ENCODE measurements around the gene CACNA1C.

The CACNA1C gene

DNA sequence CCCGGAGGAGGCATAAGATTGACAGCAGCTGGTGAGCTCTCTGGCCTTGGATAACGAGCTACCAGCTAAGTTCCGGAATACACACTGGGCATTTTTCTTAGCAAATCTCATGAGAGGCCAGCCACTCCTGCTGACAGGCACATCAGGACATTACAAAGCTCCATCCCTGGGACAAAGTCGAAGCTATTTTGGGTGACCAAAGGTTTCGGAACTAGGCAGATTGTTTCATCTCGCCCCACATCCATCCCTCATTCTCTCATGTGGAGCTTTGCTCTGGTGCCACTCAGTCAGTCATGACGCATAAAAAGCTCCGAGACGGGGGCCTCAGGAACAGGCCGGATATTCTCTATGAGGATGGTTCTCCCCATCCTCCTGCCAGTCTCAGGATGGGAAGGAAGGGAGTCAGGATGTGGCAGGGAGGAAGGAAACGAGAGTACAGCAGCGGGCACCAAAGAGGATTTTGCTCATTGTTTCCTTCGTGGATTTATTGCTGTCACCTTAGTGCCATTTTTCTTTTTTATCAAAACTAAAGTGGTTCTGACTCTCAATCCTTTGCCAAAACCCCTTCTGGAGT, 488.9 kb downstream of the CACNA1C start:
- no peak for TF ChIP-seq POLR2A (IDR thresholded peaks at IDR 0.05; ENCODE audit: extremely low read depth, insufficient read length)
- TF ChIP-seq, protein P1, sequence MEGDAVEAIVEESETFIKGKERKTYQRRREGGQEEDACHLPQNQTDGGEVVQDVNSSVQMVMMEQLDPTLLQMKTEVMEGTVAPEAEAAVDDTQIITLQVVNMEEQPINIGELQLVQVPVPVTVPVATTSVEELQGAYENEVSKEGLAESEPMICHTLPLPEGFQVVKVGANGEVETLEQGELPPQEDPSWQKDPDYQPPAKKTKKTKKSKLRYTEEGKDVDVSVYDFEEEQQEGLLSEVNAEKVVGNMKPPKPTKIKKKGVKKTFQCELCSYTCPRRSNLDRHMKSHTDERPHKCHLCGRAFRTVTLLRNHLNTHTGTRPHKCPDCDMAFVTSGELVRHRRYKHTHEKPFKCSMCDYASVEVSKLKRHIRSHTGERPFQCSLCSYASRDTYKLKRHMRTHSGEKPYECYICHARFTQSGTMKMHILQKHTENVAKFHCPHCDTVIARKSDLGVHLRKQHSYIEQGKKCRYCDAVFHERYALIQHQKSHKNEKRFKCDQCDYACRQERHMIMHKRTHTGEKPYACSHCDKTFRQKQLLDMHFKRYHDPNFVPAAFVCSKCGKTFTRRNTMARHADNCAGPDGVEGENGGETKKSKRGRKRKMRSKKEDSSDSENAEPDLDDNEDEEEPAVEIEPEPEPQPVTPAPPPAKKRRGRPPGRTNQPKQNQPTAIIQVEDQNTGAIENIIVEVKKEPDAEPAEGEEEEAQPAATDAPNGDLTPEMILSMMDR (IDR thresholded peaks at IDR 0.05; ENCODE audit: low read depth, low read length) = no peak
- TF ChIP-seq, protein P2, sequence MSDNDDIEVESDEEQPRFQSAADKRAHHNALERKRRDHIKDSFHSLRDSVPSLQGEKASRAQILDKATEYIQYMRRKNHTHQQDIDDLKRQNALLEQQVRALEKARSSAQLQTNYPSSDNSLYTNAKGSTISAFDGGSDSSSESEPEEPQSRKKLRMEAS (IDR thresholded peaks at IDR 0.05; ENCODE audit: low read depth, low read length) = no peak
- TF ChIP-seq MYC (IDR thresholded peaks at IDR 0.05; ENCODE audit: low read depth, low read length) = no peak
- no peak for DNase-seq (ENCODE audit: low read depth)
- H3K4me3 ChIP-seq (ENCODE audit: low read depth, low read length) = no peak overlapping the region

DNA sequence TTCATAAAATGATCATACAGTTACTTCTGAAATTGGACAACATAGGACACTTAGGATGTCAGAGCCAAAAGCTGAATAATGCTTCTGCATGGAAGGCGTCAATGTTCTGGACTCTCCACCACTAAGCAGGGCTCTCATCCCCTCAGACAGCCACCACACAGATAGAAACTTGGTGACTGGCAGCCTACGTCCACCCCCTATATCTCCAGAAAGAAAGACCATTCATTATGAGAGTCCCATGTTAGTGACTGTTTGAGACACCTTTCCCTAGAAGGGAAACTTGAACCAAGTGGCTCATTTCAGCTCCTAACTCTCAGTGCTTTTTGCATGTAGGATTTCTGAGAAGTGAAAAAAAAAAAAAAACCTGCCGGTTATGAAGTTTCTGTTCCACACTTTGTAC, 491.0 kb downstream of the CACNA1C start:
- DNase-seq (ENCODE audit: low read depth) = no peak
- TF ChIP-seq, protein P1 (IDR thresholded peaks at IDR 0.05; ENCODE audit: low read depth, low read length) = no peak
- TF ChIP-seq, protein P2 (IDR thresholded peaks at IDR 0.05; ENCODE audit: low read depth, low read length) = no peak
- no peak for TF ChIP-seq POLR2A (IDR thresholded peaks at IDR 0.05; ENCODE audit: extremely low read depth, insufficient read length)
- TF ChIP-seq MYC (IDR thresholded peaks at IDR 0.05; ENCODE audit: low read depth, low read length) = no peak
- no peak overlapping the region for H3K4me3 ChIP-seq (ENCODE audit: low read depth, low read length)

DNA sequence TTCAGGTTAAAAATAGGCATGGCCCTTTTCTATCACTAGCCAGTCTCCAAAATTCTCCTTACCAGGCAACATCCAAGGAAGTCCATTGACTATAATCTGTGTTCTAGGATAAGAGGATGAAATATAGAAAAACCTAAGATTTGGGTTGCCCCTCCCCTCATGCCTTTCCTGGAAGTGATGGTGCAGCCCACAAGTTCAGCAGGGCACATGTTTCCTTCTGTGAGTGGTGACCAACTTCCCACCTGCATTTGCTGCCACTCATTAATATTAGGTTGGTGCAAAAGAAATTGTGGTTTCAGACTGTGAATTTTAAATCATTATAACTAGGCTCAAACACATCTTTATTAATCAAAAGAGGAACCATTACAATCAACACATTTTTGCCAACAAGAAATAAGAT, 491.4 kb downstream of the CACNA1C start:
- no peak for DNase-seq (ENCODE audit: low read depth)
- TF ChIP-seq, protein P1 (IDR thresholded peaks at IDR 0.05; ENCODE audit: low read depth, low read length) = no peak
- TF ChIP-seq, protein P2 (IDR thresholded peaks at IDR 0.05; ENCODE audit: low read depth, low read length) = no peak
- no peak for TF ChIP-seq MYC (IDR thresholded peaks at IDR 0.05; ENCODE audit: low read depth, low read length)
- no peak for TF ChIP-seq POLR2A (IDR thresholded peaks at IDR 0.05; ENCODE audit: extremely low read depth, insufficient read length)
- H3K4me3 ChIP-seq (ENCODE audit: low read depth, low read length) = no peak overlapping the region

DNA sequence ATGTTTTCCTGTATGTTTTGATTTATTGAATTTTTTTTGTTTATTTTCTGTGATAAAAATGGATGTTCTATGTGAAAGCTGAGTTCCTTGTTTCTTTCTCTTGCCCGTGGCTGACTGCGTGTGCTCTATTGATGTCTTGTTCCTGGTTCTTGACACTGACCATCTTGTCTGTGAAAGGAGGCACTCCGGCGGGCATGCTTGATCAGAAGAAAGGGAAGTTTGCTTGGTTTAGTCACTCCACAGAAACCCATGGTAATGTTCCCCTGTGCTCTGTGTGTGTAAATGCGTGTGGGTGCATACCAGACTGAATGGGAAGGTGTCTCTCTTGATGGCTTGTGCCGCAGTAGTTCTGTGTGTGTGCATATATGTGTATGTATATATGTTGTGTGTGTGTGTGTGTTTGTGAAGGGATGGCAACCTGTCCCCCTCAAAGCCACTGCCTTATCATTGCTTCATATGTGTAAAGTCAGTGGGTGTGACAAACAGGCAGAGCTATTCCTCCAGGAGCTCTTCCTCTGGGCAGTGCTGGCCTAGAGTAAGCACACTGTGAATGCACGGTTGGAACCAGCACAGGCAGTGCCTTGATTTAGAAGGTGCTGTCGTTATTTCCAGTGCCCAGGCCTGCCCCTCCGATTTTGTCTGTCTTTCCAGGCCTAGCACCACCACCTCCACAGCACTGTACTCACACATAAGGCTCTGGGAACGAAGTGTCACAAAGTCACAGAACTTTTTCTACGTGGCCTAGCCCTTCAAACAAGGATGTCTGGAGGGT, 494.7 kb downstream of the CACNA1C start:
- H3K4me3 ChIP-seq (ENCODE audit: low read depth, low read length) = no peak overlapping the region
- TF ChIP-seq, protein P2 (IDR thresholded peaks at IDR 0.05; ENCODE audit: low read depth, low read length) = no peak
- TF ChIP-seq MYC (IDR thresholded peaks at IDR 0.05; ENCODE audit: low read depth, low read length) = no peak
- no peak for TF ChIP-seq POLR2A (IDR thresholded peaks at IDR 0.05; ENCODE audit: extremely low read depth, insufficient read length)
- TF ChIP-seq, protein P1 (IDR thresholded peaks at IDR 0.05; ENCODE audit: low read depth, low read length) = no peak
- DNase-seq (ENCODE audit: low read depth) = no peak

DNA sequence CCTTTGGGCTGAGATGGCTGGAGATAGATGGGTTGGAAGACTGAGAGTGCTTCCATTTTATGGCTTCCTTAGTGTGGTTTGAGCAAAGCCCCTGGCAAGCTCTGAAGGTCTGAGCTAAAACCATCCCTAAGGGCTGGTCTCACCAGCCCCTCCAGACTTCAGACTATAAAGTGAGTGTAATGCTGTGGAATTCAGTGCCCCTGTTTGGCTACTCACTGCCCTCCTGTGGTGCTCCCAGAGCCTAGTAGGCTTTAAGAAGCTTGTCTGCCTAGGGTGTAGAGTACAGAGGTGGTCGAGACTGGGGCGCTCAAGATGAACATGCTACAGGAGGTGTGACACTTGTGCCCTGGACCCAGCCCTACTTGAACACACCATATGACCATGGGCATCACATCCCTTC, 495.3 kb downstream of the CACNA1C start:
- TF ChIP-seq, protein P1 (IDR thresholded peaks at IDR 0.05; ENCODE audit: low read depth, low read length) = no peak
- TF ChIP-seq MYC (IDR thresholded peaks at IDR 0.05; ENCODE audit: low read depth, low read length) (no peak), POLR2A (IDR thresholded peaks at IDR 0.05; ENCODE audit: extremely low read depth, insufficient read length) (no peak)
- TF ChIP-seq, protein P2 (IDR thresholded peaks at IDR 0.05; ENCODE audit: low read depth, low read length) = no peak
- peak; percentile 8 for DNase-seq (ENCODE audit: low read depth)
- H3K4me3 ChIP-seq (ENCODE audit: low read depth, low read length) = no peak overlapping the region
